ENCODE data around the gene DDX46. TPM values are rescaled to one million over a fixed set of nuclear protein-coding genes. Genes with fewer than 3 reads are reported as not detected.

The DDX46 gene
- total and polyA plus RNA-seq, 2 donors (not counting 1 experiment from before 2014, with no cell fraction given): 15.4 to 80.9 TPM

- Histone ChIP-seq H3K36me3 (replicated peaks in 1 of 2; ENCODE audit: control extremely low read depth in 1 of 2, control insufficient read depth in 1 of 2, extremely low read depth in 1 of 2, insufficient read depth in 2 of 2, low read length in 1 of 2) (peaks cover 11 to 49% of the 10 kb centered on the region in 2 experiments), H3K9ac (ENCODE audit: low read length) (no peak overlapping the region), H3K27me3 (replicated peaks in 1 of 4; ENCODE audit: control extremely low read depth in 1 of 4, control insufficient read depth in 3 of 4, insufficient read depth in 4 of 4, low read length in 3 of 4) (no peaks in the 10 kb centered on the region), H4K20me1 (ENCODE audit: control insufficient read depth, insufficient read depth, low read length, poor library complexity, severe bottlenecking) (no peaks in the 10 kb centered on the region), H3K4me1 (ENCODE audit: control insufficient read depth in 2 of 2, insufficient read depth in 2 of 2, low read length in 2 of 2) (no peaks in the 10 kb centered on the region), H3K9me3 (ENCODE audit: control extremely low read depth in 1 of 3, control insufficient read depth in 2 of 3, insufficient read depth in 1 of 3, low read length in 2 of 3) (no peaks in the 10 kb centered on the region), H3K27ac (ENCODE audit: low read length in 2 of 2) (no peak overlapping the region), H3K4me3 (ENCODE audit: control extremely low read depth in 1 of 5, extremely low read depth in 1 of 5, insufficient read depth in 1 of 5, low read depth in 2 of 5, low read length in 4 of 5) (no peak overlapping the region), H2AFZ (ENCODE audit: insufficient read depth, low read depth, low read length, poor library complexity, severe bottlenecking) (no peak overlapping the region), H3K4me2 (replicated peaks; ENCODE audit: low read depth, low read length, poor library complexity, severe bottlenecking) (no peak overlapping the region), H3K79me2 (ENCODE audit: control insufficient read depth, insufficient read depth, low read length) (no peaks in the 10 kb centered on the region)
- ATAC-seq (ENCODE audit: low read depth): no peak
- Mint-ChIP-seq H3K4me1 (peaks cover 5% of the 10 kb centered on the region), H3K4me3 (no peak overlapping the region), H3K27ac (no peak overlapping the region), H3K9me3 (ENCODE audit: insufficient read depth) (no peaks in the 10 kb centered on the region), H3K27me3 (no peaks in the 10 kb centered on the region)
- intact Hi-C loops (cut with micrococcal nuclease): no loop called here
- CTCF ChIA-PET: interaction anchor here (0.7 kb wide), 1 partner anchor 17 kb away, joined by 3 read pairs; no protein-coding TSS in a partner anchor
- DNase-seq: no peak
- no peak for TF ChIP-seq EZH2 (IDR thresholded peaks at IDR 0.05; ENCODE audit: borderline replicate concordance, insufficient read depth, low read depth, low read length, poor library complexity, severe bottlenecking)
- TF ChIP-seq, protein P1, sequence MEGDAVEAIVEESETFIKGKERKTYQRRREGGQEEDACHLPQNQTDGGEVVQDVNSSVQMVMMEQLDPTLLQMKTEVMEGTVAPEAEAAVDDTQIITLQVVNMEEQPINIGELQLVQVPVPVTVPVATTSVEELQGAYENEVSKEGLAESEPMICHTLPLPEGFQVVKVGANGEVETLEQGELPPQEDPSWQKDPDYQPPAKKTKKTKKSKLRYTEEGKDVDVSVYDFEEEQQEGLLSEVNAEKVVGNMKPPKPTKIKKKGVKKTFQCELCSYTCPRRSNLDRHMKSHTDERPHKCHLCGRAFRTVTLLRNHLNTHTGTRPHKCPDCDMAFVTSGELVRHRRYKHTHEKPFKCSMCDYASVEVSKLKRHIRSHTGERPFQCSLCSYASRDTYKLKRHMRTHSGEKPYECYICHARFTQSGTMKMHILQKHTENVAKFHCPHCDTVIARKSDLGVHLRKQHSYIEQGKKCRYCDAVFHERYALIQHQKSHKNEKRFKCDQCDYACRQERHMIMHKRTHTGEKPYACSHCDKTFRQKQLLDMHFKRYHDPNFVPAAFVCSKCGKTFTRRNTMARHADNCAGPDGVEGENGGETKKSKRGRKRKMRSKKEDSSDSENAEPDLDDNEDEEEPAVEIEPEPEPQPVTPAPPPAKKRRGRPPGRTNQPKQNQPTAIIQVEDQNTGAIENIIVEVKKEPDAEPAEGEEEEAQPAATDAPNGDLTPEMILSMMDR (IDR thresholded peaks at IDR 0.05): no peak
- 86% methylated on average over 2 of the region's 7 CpGs for WGBS (ENCODE audit: insufficient coverage)
- POLR2A ChIA-PET: no interaction called here
Observed at GRCh38 chr5:134821841-134822240, 63.3 kb downstream of the DDX46 start.

GRCh38 chr5:134824681-134825080 is 66.1 kb downstream of the DDX46 start:
- Histone ChIP-seq H3K79me2 (ENCODE audit: control insufficient read depth, insufficient read depth, low read length) (no peaks in the 10 kb centered on the region), H3K9me3 (ENCODE audit: control extremely low read depth in 1 of 3, control insufficient read depth in 2 of 3, insufficient read depth in 1 of 3, low read length in 2 of 3) (no peaks in the 10 kb centered on the region), H3K4me3 (ENCODE audit: control extremely low read depth in 1 of 5, extremely low read depth in 1 of 5, insufficient read depth in 1 of 5, low read depth in 2 of 5, low read length in 4 of 5) (no peak overlapping the region), H3K27me3 (replicated peaks in 1 of 4; ENCODE audit: control extremely low read depth in 1 of 4, control insufficient read depth in 3 of 4, insufficient read depth in 4 of 4, low read length in 3 of 4) (no peaks in the 10 kb centered on the region), H3K4me2 (replicated peaks; ENCODE audit: low read depth, low read length, poor library complexity, severe bottlenecking) (no peak overlapping the region), H3K27ac (ENCODE audit: low read length in 2 of 2) (no peak overlapping the region), H2AFZ (ENCODE audit: insufficient read depth, low read depth, low read length, poor library complexity, severe bottlenecking) (no peak overlapping the region), H3K36me3 (replicated peaks in 1 of 2; ENCODE audit: control extremely low read depth in 1 of 2, control insufficient read depth in 1 of 2, extremely low read depth in 1 of 2, insufficient read depth in 2 of 2, low read length in 1 of 2) (peaks cover 14 to 37% of the 10 kb centered on the region in 2 experiments), H3K4me1 (ENCODE audit: control insufficient read depth in 2 of 2, insufficient read depth in 2 of 2, low read length in 2 of 2) (no peaks in the 10 kb centered on the region), H3K9ac (ENCODE audit: low read length) (no peak overlapping the region), H4K20me1 (ENCODE audit: control insufficient read depth, insufficient read depth, low read length, poor library complexity, severe bottlenecking) (no peaks in the 10 kb centered on the region)
- CTCF ChIA-PET: interaction anchor here (1.2 to 1.5 kb wide), 3 partner anchors 27 to 80 kb away, joined by 4 read pairs; partner anchors contain the start of gene PCBD2
- WGBS (ENCODE audit: insufficient coverage): no CpG with 5 or more reads among the region's 1 CpG
- POLR2A ChIA-PET: no interaction called here
- Mint-ChIP-seq H3K9me3 (ENCODE audit: insufficient read depth) (no peaks in the 10 kb centered on the region), H3K4me1 (peaks cover 5% of the 10 kb centered on the region), H3K27ac (no peak overlapping the region), H3K27me3 (no peaks in the 10 kb centered on the region), H3K4me3 (no peak overlapping the region)
- TF ChIP-seq, protein P1 (IDR thresholded peaks at IDR 0.05): no peak
- TF ChIP-seq EZH2 (IDR thresholded peaks at IDR 0.05; ENCODE audit: borderline replicate concordance, insufficient read depth, low read depth, low read length, poor library complexity, severe bottlenecking): no peak
- ATAC-seq (ENCODE audit: low read depth) (no peak), DNase-seq (no peak)
- intact Hi-C loops (cut with micrococcal nuclease): no loop called here
